Panc1 (cell line): ENCODE data around the gene AKR1C8. TPM values are rescaled to one million over a fixed set of nuclear protein-coding genes. Genes with fewer than 3 reads are reported as not detected.

Experiments used
- ATAC-seq: fragments of 200-7000 bp; cut with Tn5 transposase; 2 replicates; pipeline ENCODE4 v1.9.1; 2020; ENCODE audit warnings: mild to moderate bottlenecking, moderate library complexity
- BruUV-seq: library from RNA; stranded (reverse); fragments of 400-500 nt; replicated peaks from 2 replicates; lab custom pipeline; 2021; lab: Mats Ljungman, UMichigan
- CTCF ChIA-PET: fragments of 300-600 bp; sonication (Branson Sonifier 250); formaldehyde crosslinking; loops from one replicate; lab custom pipeline; 2022; ENCODE audit warnings: antibody characterized with exemption; lab: Charles Lee
- POLR2A ChIA-PET: fragments of 300-600 bp; sonication (Branson Sonifier 250); formaldehyde crosslinking; loops from one replicate; lab custom pipeline; 2022; ENCODE audit warnings: antibody characterized with exemption; lab: Charles Lee
- DNase-seq: peaks from one replicate; pipeline ENCODE4 v3.0.0-alpha.2; 2010; ENCODE audit warnings: low read depth, low spot score
- H3K27ac ChIP-seq: 2 replicates; pipeline ENCODE4 v1.5.1; 2011; ENCODE audit warnings: mild to moderate bottlenecking, low read length, inconsistent platforms
- H3K27me3 ChIP-seq: fragments of 200-500 bp; sonication (Bioruptor generic); 2 replicates; pipeline ENCODE4 v1.6.0; 2014; ENCODE audit warnings: low read length, inconsistent platforms; ENCODE audit not compliant: control insufficient read depth, insufficient read depth
- H3K36me3 ChIP-seq: fragments of 200-500 bp; sonication (Bioruptor generic); 2 replicates; pipeline ENCODE4 v1.5.1; 2014; ENCODE audit warnings: inconsistent platforms, mild to moderate bottlenecking, low read length, moderate library complexity; ENCODE audit not compliant: control insufficient read depth, insufficient read depth
- H3K4me1 ChIP-seq: 2 replicates; pipeline ENCODE4 v1.5.1; 2011; ENCODE audit warnings: inconsistent platforms, mild to moderate bottlenecking, low read length, moderate library complexity; ENCODE audit not compliant: control insufficient read depth, insufficient read depth
- H3K4me3 ChIP-seq, 2 experiments: 2 replicates each; pipeline ENCODE4 v1.5.1; 2011 to 2012; ENCODE audit warnings: low read depth in 2 of 2, low read length in 2 of 2, mild to moderate bottlenecking in 2 of 2, inconsistent platforms in 1 of 2, moderate library complexity in 1 of 2
- H3K9me3 ChIP-seq: fragments of 200-500 bp; sonication (Bioruptor generic); 2 replicates; pipeline ENCODE4 v1.5.1; 2014; ENCODE audit warnings: low read depth, mild to moderate bottlenecking, inconsistent platforms, low read length, moderate library complexity; ENCODE audit not compliant: control insufficient read depth, insufficient read depth
- CTCF ChIP-seq: fragments of 450-650 bp; IDR thresholded peaks from 2 replicates; pipeline ENCODE4 v1.5.1; 2017; ENCODE audit warnings: mild to moderate bottlenecking
- POLR2AphosphoS5 ChIP-seq: IDR thresholded peaks from 2 replicates; pipeline ENCODE4 v1.6.1; 2012; ENCODE audit warnings: mild to moderate bottlenecking, low read depth, low read length, moderate library complexity
- REST ChIP-seq, 2 experiments: IDR thresholded peaks; 2 replicates each; pipeline ENCODE4 v1.6.1; 2011 to 2012; ENCODE audit warnings: low read depth in 2 of 2, control low read depth in 1 of 2, low read length in 1 of 2, mild to moderate bottlenecking in 1 of 2, moderate library complexity in 1 of 2; ENCODE audit not compliant: insufficient read depth in 1 of 2
- SIN3A ChIP-seq: IDR thresholded peaks from 2 replicates; pipeline ENCODE4 v1.6.1; 2012; ENCODE audit warnings: low read depth, mild to moderate bottlenecking, low read length, moderate library complexity, borderline replicate concordance; ENCODE audit not compliant: insufficient read depth
- TCF7L2 ChIP-seq: IDR thresholded peaks from 2 replicates; pipeline ENCODE4 v1.6.1; 2011; ENCODE audit warnings: mild to moderate bottlenecking, low read depth, low read length, inconsistent platforms
- in situ Hi-C: cut with HindIII; loops from 2 replicates; pipeline ENCODE4 v1.10.0; 2016; ENCODE audit warnings: low sequenced_read_pairs, low pct_unique_long_range_greater_than_20kb
- intact Hi-C: fragments of 100-400 bp; cut with micrococcal nuclease; formaldehyde crosslinking; loops from one replicate; pipeline ENCODE4 v1.10.0; 2022; ENCODE audit not compliant: unreplicated experiment
- total RNA-seq: library from RNA; stranded (reverse); gene quantifications from one replicate; pipeline ENCODE4 v1.2.1, GENCODE V29; 2021; ENCODE audit not compliant: unreplicated experiment

Gene AKR1C8
- total RNA-seq, 1 experiment from 2014 or later = not detected

GRCh38 chr10:5198386-5198785 lies 13.4 kb upstream of the AKR1C8 start:
- H3K27ac ChIP-seq = no peak overlapping the region
- in situ Hi-C loops (no loop called here), intact Hi-C loops (no loop called here)
- ChIA-PET CTCF (no interaction called here), POLR2A (no interaction called here)
- no peaks in the 10 kb centered on the region for H3K4me1 ChIP-seq
- H3K27me3 ChIP-seq = no peaks in the 10 kb centered on the region
- BruUV-seq = no TSS peak
- no peaks in the 10 kb centered on the region for H3K36me3 ChIP-seq
- DNase-seq (no peak), ATAC-seq (no peak)
- no peaks in the 10 kb centered on the region for H3K9me3 ChIP-seq
- TF ChIP-seq CTCF (no peak), POLR2AphosphoS5 (no peak), TCF7L2 (no peak), SIN3A (no peak), REST (IDR thresholded peaks at IDR 0.05; ENCODE audit: insufficient read depth in 1 of 2, low read depth in 2 of 2, low read length in 1 of 2) (no peak)
- no peak overlapping the region for H3K4me3 ChIP-seq

GRCh38 chr10:5196702-5197113 lies 11.8 kb upstream of the AKR1C8 start, which contains the start of gene AKR1C4:
Gene AKR1C4, plus strand, starts transcription at chr10:5196837. Its CDS starts 31 bp downstream, at chr10:5196868.
- CTCF ChIA-PET = no interaction called here
- in situ Hi-C loops = no loop called here
- Histone ChIP-seq H3K4me1 (no peaks in the 10 kb centered on the region), H3K27me3 (no peaks in the 10 kb centered on the region), H3K27ac (no peak within 1 kb of the TSS), H3K36me3 (no peaks in the 10 kb centered on the region), H3K9me3 (no peaks in the 10 kb centered on the region), H3K4me3 (no peak within 1 kb of the TSS)
- POLR2A ChIA-PET = no interaction called here
- BruUV-seq = no TSS peak
- intact Hi-C loops = no loop called here
- no peak for DNase-seq
- TF ChIP-seq POLR2AphosphoS5 (no peak), SIN3A (no peak), TCF7L2 (no peak), CTCF (no peak), REST (IDR thresholded peaks at IDR 0.05; ENCODE audit: insufficient read depth in 1 of 2, low read depth in 2 of 2, low read length in 1 of 2) (no peak)
- ATAC-seq = no peak
